ENCODE results near the gene RUSC1. TPM values are rescaled to one million over a fixed set of nuclear protein-coding genes. Genes with fewer than 3 reads are reported as not detected.
A peak's percentile ranks its signal among the peaks of the same experiment; 100 is the strongest.
"Not testable (repeated sequence)": the region's sequence is repeated elsewhere in the genome, so short reads cannot be mapped to it uniquely, and the experiment has no call there.

RUSC1 gene
- polyA plus RNA-seq, 6 donors from 2014 or later, result 3.4 to 6.5 (median 5.0) TPM; not detected in 1

- H3K27ac Mint-ChIP-seq, result peak overlapping the region in 3 of 6 donors; percentile 14 to 89 (median 59)
- peaks cover 0 to 8% of the 10 kb centered on the region in 2 donors for H3K36me3 Mint-ChIP-seq
- DNase-seq, result no peak
- no peaks in the 10 kb centered on the region for H3K27me3 Mint-ChIP-seq
- H3K4me1 Mint-ChIP-seq, result peaks cover 36 to 52% (median 38%) of the 10 kb centered on the region in 3 donors
- no peak for ATAC-seq (ENCODE audit: low read depth in 2 of 2)
- H3K9me3 Mint-ChIP-seq, result no peaks in the 10 kb centered on the region
- peak overlapping the region; percentile 63 to 88 (median 80) for H3K4me3 Mint-ChIP-seq
Measured at GRCh38 chr1:155321639-155322503, 1.2 kb downstream of the RUSC1 start.

- no peaks in the 10 kb centered on the region for H3K9me3 Mint-ChIP-seq
- no peaks in the 10 kb centered on the region for H3K27me3 Mint-ChIP-seq
- H3K36me3 Mint-ChIP-seq, result peaks cover 0 to 8% of the 10 kb centered on the region in 2 donors
- H3K27ac Mint-ChIP-seq, result peak overlapping the region in 1 of 6 donors; percentile 21
- H3K4me1 Mint-ChIP-seq, result peaks cover 36 to 52% (median 38%) of the 10 kb centered on the region in 3 donors
- ATAC-seq (ENCODE audit: low read depth in 2 of 2) (no peak), DNase-seq (no peak)
- H3K4me3 Mint-ChIP-seq, result peak overlapping the region; percentile 63 to 88 (median 80)
Measured at GRCh38 chr1:155322571-155322952, 1.9 kb downstream of the RUSC1 start.

- no peaks in the 10 kb centered on the region for H3K9me3 Mint-ChIP-seq
Measured at GRCh38 chr1:155322953-155323728, 2.4 kb downstream of the RUSC1 start.

GRCh38 chr1:155323729-155324036, 3.0 kb downstream of the RUSC1 start:
- ATAC-seq (ENCODE audit: low read depth in 2 of 2) (peak; percentile 65 to 66), DNase-seq (peak; percentile 69)
- peaks cover 36 to 52% (median 38%) of the 10 kb centered on the region in 3 donors for H3K4me1 Mint-ChIP-seq
- H3K9me3 Mint-ChIP-seq, result no peaks in the 10 kb centered on the region
- H3K4me3 Mint-ChIP-seq, result peak overlapping the region; percentile 80 to 94 (median 89)
- peak overlapping the region in 3 of 6 donors; percentile 70 to 89 (median 87) for H3K27ac Mint-ChIP-seq
- H3K27me3 Mint-ChIP-seq, result no peaks in the 10 kb centered on the region
- H3K36me3 Mint-ChIP-seq, result peaks cover 0 to 7% of the 10 kb centered on the region in 2 donors

More at GRCh38 chr1:155322953-155323728, 2.4 kb downstream of the RUSC1 start:
- no peaks in the 10 kb centered on the region for H3K27me3 Mint-ChIP-seq
- DNase-seq, result peak; percentile 86
- peak; percentile 63 for ATAC-seq (ENCODE audit: low read depth in 2 of 2)
- H3K27ac Mint-ChIP-seq, result peak overlapping the region in 2 of 6 donors; percentile 57 to 87
- H3K4me1 Mint-ChIP-seq, result peaks cover 36 to 52% (median 38%) of the 10 kb centered on the region in 3 donors
- H3K4me3 Mint-ChIP-seq, result peak overlapping the region; percentile 80 to 94 (median 89)
- H3K36me3 Mint-ChIP-seq, result peaks cover 0 to 8% of the 10 kb centered on the region in 2 donors

GRCh38 chr1:155324037-155324716, 3.5 kb downstream of the RUSC1 start:
- Mint-ChIP-seq H3K9me3 (no peaks in the 10 kb centered on the region), H3K4me3 (peak overlapping the region; percentile 80 to 94 (median 89)), H3K4me1 (peaks cover 32 to 48% (median 38%) of the 10 kb centered on the region in 3 donors), H3K27me3 (no peaks in the 10 kb centered on the region), H3K36me3 (peaks cover 0 to 2% of the 10 kb centered on the region in 2 donors), H3K27ac (peak overlapping the region in 5 of 6 donors; percentile 64 to 89 (median 79))
- DNase-seq (peak; percentile 83), ATAC-seq (ENCODE audit: low read depth in 2 of 2) (peak; percentile 73 to 75)

GRCh38 chr1:155324717-155325602, 4.3 kb downstream of the RUSC1 start:
- Mint-ChIP-seq H3K9me3 (no peaks in the 10 kb centered on the region), H3K4me1 (peaks cover 26 to 42% (median 36%) of the 10 kb centered on the region in 3 donors), H3K4me3 (peak overlapping the region; percentile 80 to 94 (median 89)), H3K36me3 (no peaks in the 10 kb centered on the region), H3K27ac (peak overlapping the region in 3 of 6 donors; percentile 10 to 87 (median 77)), H3K27me3 (no peaks in the 10 kb centered on the region)
- no peak for ATAC-seq (ENCODE audit: low read depth in 2 of 2)
- DNase-seq, result no peak

GRCh38 chr1:155325603-155325893, 4.9 kb downstream of the RUSC1 start:
- no peak for ATAC-seq (ENCODE audit: low read depth in 2 of 2)
- Mint-ChIP-seq H3K36me3 (peaks cover 0 to 3% of the 10 kb centered on the region in 2 donors), H3K27me3 (no peaks in the 10 kb centered on the region), H3K4me3 (peak overlapping the region; percentile 57 to 88 (median 80)), H3K27ac (peak overlapping the region in 2 of 6 donors; percentile 21 to 35), H3K9me3 (no peaks in the 10 kb centered on the region), H3K4me1 (peaks cover 21 to 36% (median 30%) of the 10 kb centered on the region in 3 donors)
- no peak for DNase-seq

- Mint-ChIP-seq H3K9me3 (no peaks in the 10 kb centered on the region), H3K4me3 (peak overlapping the region; percentile 55 to 87 (median 72)), H3K36me3 (peaks cover 0 to 8% of the 10 kb centered on the region in 2 donors), H3K27me3 (no peaks in the 10 kb centered on the region), H3K4me1 (peaks cover 21 to 35% (median 25%) of the 10 kb centered on the region in 3 donors), H3K27ac (peak overlapping the region in 3 of 6 donors; percentile 24 to 35 (median 27))
- no peak for DNase-seq
- ATAC-seq (ENCODE audit: low read depth in 2 of 2), result no peak
Measured at GRCh38 chr1:155326020-155326526, 5.4 kb downstream of the RUSC1 start.

GRCh38 chr1:155326631-155327037, 5.9 kb downstream of the RUSC1 start:
- H3K27me3 Mint-ChIP-seq, result no peaks in the 10 kb centered on the region

GRCh38 chr1:155327981-155328380, 7.3 kb downstream of the RUSC1 start:
- ATAC-seq (ENCODE audit: low read depth in 2 of 2) (no peak), DNase-seq (no peak)
- Mint-ChIP-seq H3K27ac (peak overlapping the region in 3 of 6 donors; percentile 7 to 38 (median 16)), H3K36me3 (peaks cover 0 to 11% of the 10 kb centered on the region in 2 donors), H3K27me3 (no peaks in the 10 kb centered on the region), H3K4me3 (peak overlapping the region in 1 of 8 donors; percentile 80), H3K9me3 (no peaks in the 10 kb centered on the region), H3K4me1 (peaks cover 14 to 25% (median 22%) of the 10 kb centered on the region in 3 donors)

More at GRCh38 chr1:155326631-155327037, 5.9 kb downstream of the RUSC1 start:
- H3K4me3 Mint-ChIP-seq, result peak overlapping the region in 4 of 8 donors; percentile 40 to 86 (median 63)
- no peak for DNase-seq
- peak overlapping the region in 1 of 6 donors; percentile 24 for H3K27ac Mint-ChIP-seq
- peaks cover 22 to 34% (median 24%) of the 10 kb centered on the region in 3 donors for H3K4me1 Mint-ChIP-seq
- ATAC-seq (ENCODE audit: low read depth in 2 of 2), result no peak
- no peaks in the 10 kb centered on the region for H3K9me3 Mint-ChIP-seq
- H3K36me3 Mint-ChIP-seq, result peaks cover 0 to 11% of the 10 kb centered on the region in 2 donors

- Mint-ChIP-seq H3K27ac (peak overlapping the region in 1 of 6 donors; percentile 85), H3K36me3 (peaks cover 0 to 11% of the 10 kb centered on the region in 2 donors), H3K4me1 (peaks cover 12 to 25% (median 22%) of the 10 kb centered on the region in 3 donors), H3K4me3 (peak overlapping the region in 1 of 8 donors; percentile 27)
- not testable (repeated sequence) for H3K9me3 Mint-ChIP-seq; H3K27me3 Mint-ChIP-seq; ATAC-seq (ENCODE audit: low read depth in 2 of 2); DNase-seq
Measured at GRCh38 chr1:155328856-155329255, 8.2 kb downstream of the RUSC1 start.

Data from naive B cell (primary cell).